ENCODE results near the gene TSPAN5. TPM values are rescaled to one million over a fixed set of nuclear protein-coding genes. Genes with fewer than 3 reads are reported as not detected.

TSPAN5 gene
- total and polyA plus RNA-seq, 9 donors: 12.7 to 23.4 (median 14.7) TPM

- no CpG with 5 or more reads among the region's 5 CpGs for WGBS (ENCODE audit: insufficient coverage)
- DNase-seq: peak; percentile 87
- peak overlapping the region; percentile 78 for H3K27ac ChIP-seq (ENCODE audit: low read length)
Observed at GRCh38 chr4:98565681-98566301, 92.6 kb downstream of the TSPAN5 start.

GRCh38 chr4:98564852-98565251, 93.6 kb downstream of the TSPAN5 start:
- 67% methylated on average over 1 of the region's 3 CpGs for WGBS (ENCODE audit: insufficient coverage)

More at GRCh38 chr4:98565681-98566301, 92.6 kb downstream of the TSPAN5 start:
- Histone ChIP-seq H3K36me3 (ENCODE audit: control insufficient read depth, insufficient read depth, low read length) (no peaks in the 10 kb centered on the region), H3K4me1 (ENCODE audit: control insufficient read depth, insufficient read depth, low read length) (peaks cover 31% of the 10 kb centered on the region), H3K27me3 (ENCODE audit: control insufficient read depth, insufficient read depth, low read length) (no peaks in the 10 kb centered on the region), H3K9me3 (replicated peaks; ENCODE audit: control insufficient read depth, low read depth, low read length) (no peaks in the 10 kb centered on the region), H3K4me3 (ENCODE audit: low read length) (no peak overlapping the region)

GRCh38 chr4:98560321-98560720, 98.1 kb downstream of the TSPAN5 start:
- Histone ChIP-seq H3K4me1 (ENCODE audit: control insufficient read depth, insufficient read depth, low read length) (peaks cover 10% of the 10 kb centered on the region), H3K9me3 (replicated peaks; ENCODE audit: control insufficient read depth, low read depth, low read length) (no peaks in the 10 kb centered on the region), H3K4me3 (ENCODE audit: low read length) (no peak overlapping the region), H3K27me3 (ENCODE audit: control insufficient read depth, insufficient read depth, low read length) (no peaks in the 10 kb centered on the region), H3K36me3 (ENCODE audit: control insufficient read depth, insufficient read depth, low read length) (no peaks in the 10 kb centered on the region), H3K27ac (ENCODE audit: low read length) (no peak overlapping the region)
- 80% methylated on average over 2 of the region's 3 CpGs for WGBS (ENCODE audit: insufficient coverage)
- no peak for DNase-seq

More at GRCh38 chr4:98564852-98565251, 93.6 kb downstream of the TSPAN5 start:
- Histone ChIP-seq H3K9me3 (replicated peaks; ENCODE audit: control insufficient read depth, low read depth, low read length) (no peaks in the 10 kb centered on the region), H3K27ac (ENCODE audit: low read length) (no peak overlapping the region), H3K36me3 (ENCODE audit: control insufficient read depth, insufficient read depth, low read length) (no peaks in the 10 kb centered on the region), H3K4me3 (ENCODE audit: low read length) (no peak overlapping the region), H3K27me3 (ENCODE audit: control insufficient read depth, insufficient read depth, low read length) (no peaks in the 10 kb centered on the region), H3K4me1 (ENCODE audit: control insufficient read depth, insufficient read depth, low read length) (peaks cover 31% of the 10 kb centered on the region)
- DNase-seq: no peak

- H3K4me1 ChIP-seq (ENCODE audit: control insufficient read depth, insufficient read depth, low read length): peaks cover 7% of the 10 kb centered on the region
- peak overlapping the region; percentile 48 for H3K27ac ChIP-seq (ENCODE audit: low read length)
- H3K36me3 ChIP-seq (ENCODE audit: control insufficient read depth, insufficient read depth, low read length): no peaks in the 10 kb centered on the region
- H3K9me3 ChIP-seq (replicated peaks; ENCODE audit: control insufficient read depth, low read depth, low read length): no peaks in the 10 kb centered on the region
- H3K4me3 ChIP-seq (ENCODE audit: low read length): no peak overlapping the region
- 71% methylated on average over 2 of the region's 6 CpGs for WGBS (ENCODE audit: insufficient coverage)
- no peaks in the 10 kb centered on the region for H3K27me3 ChIP-seq (ENCODE audit: control insufficient read depth, insufficient read depth, low read length)
- no peak for DNase-seq
Observed at GRCh38 chr4:98558471-98559169, 99.8 kb downstream of the TSPAN5 start.

- H3K4me1 ChIP-seq (ENCODE audit: control insufficient read depth, insufficient read depth, low read length): peaks cover 7% of the 10 kb centered on the region
Observed at GRCh38 chr4:98557194-98557892, 101.1 kb downstream of the TSPAN5 start.

GRCh38 chr4:98556451-98556850, 102.0 kb downstream of the TSPAN5 start:
- no peaks in the 10 kb centered on the region for H3K27me3 ChIP-seq (ENCODE audit: control insufficient read depth, insufficient read depth, low read length)
- WGBS (ENCODE audit: insufficient coverage): no CpG with 5 or more reads among the region's 2 CpGs
- H3K36me3 ChIP-seq (ENCODE audit: control insufficient read depth, insufficient read depth, low read length): no peaks in the 10 kb centered on the region
- no peak for DNase-seq
- H3K4me3 ChIP-seq (ENCODE audit: low read length): no peak overlapping the region
- no peak overlapping the region for H3K27ac ChIP-seq (ENCODE audit: low read length)
- H3K9me3 ChIP-seq (replicated peaks; ENCODE audit: control insufficient read depth, low read depth, low read length): no peaks in the 10 kb centered on the region
- H3K4me1 ChIP-seq (ENCODE audit: control insufficient read depth, insufficient read depth, low read length): peaks cover 7% of the 10 kb centered on the region

More at GRCh38 chr4:98557194-98557892, 101.1 kb downstream of the TSPAN5 start:
- H3K4me3 ChIP-seq (ENCODE audit: low read length): no peak overlapping the region
- DNase-seq: no peak
- no peaks in the 10 kb centered on the region for H3K36me3 ChIP-seq (ENCODE audit: control insufficient read depth, insufficient read depth, low read length)
- no peaks in the 10 kb centered on the region for H3K27me3 ChIP-seq (ENCODE audit: control insufficient read depth, insufficient read depth, low read length)
- H3K27ac ChIP-seq (ENCODE audit: low read length): no peak overlapping the region
- no peaks in the 10 kb centered on the region for H3K9me3 ChIP-seq (replicated peaks; ENCODE audit: control insufficient read depth, low read depth, low read length)
- WGBS (ENCODE audit: insufficient coverage): no CpG with 5 or more reads among the region's 7 CpGs

GRCh38 chr4:98555798-98556445, 102.5 kb downstream of the TSPAN5 start:
- WGBS (ENCODE audit: insufficient coverage): 69% methylated on average over 8 of the region's 10 CpGs
- no peak overlapping the region for H3K27ac ChIP-seq (ENCODE audit: low read length)
- no peaks in the 10 kb centered on the region for H3K36me3 ChIP-seq (ENCODE audit: control insufficient read depth, insufficient read depth, low read length)
- peak; percentile 68 for DNase-seq
- H3K4me3 ChIP-seq (ENCODE audit: low read length): no peak overlapping the region
- H3K4me1 ChIP-seq (ENCODE audit: control insufficient read depth, insufficient read depth, low read length): peaks cover 7% of the 10 kb centered on the region
- H3K9me3 ChIP-seq (replicated peaks; ENCODE audit: control insufficient read depth, low read depth, low read length): no peaks in the 10 kb centered on the region
- H3K27me3 ChIP-seq (ENCODE audit: control insufficient read depth, insufficient read depth, low read length): no peaks in the 10 kb centered on the region

- Histone ChIP-seq H3K4me1 (ENCODE audit: control insufficient read depth, insufficient read depth, low read length) (peaks cover 12% of the 10 kb centered on the region), H3K27me3 (ENCODE audit: control insufficient read depth, insufficient read depth, low read length) (no peaks in the 10 kb centered on the region), H3K9me3 (replicated peaks; ENCODE audit: control insufficient read depth, low read depth, low read length) (peaks cover 2% of the 10 kb centered on the region), H3K4me3 (ENCODE audit: low read length) (peak overlapping the region; percentile 20), H3K27ac (ENCODE audit: low read length) (peak overlapping the region; percentile 70), H3K36me3 (ENCODE audit: control insufficient read depth, insufficient read depth, low read length) (no peaks in the 10 kb centered on the region)
- 10% methylated on average over 8 of the region's 17 CpGs for WGBS (ENCODE audit: insufficient coverage)
- peak; percentile 89 for DNase-seq
Observed at GRCh38 chr4:98546910-98547594, 111.4 kb downstream of the TSPAN5 start.

- no peak for DNase-seq
- no peaks in the 10 kb centered on the region for H3K9me3 ChIP-seq (replicated peaks; ENCODE audit: control insufficient read depth, low read depth, low read length)
- H3K4me3 ChIP-seq (ENCODE audit: low read length): no peak overlapping the region
- H3K4me1 ChIP-seq (ENCODE audit: control insufficient read depth, insufficient read depth, low read length): peaks cover 12% of the 10 kb centered on the region
- WGBS (ENCODE audit: insufficient coverage): 94% methylated on average over 2 of the region's 3 CpGs
- no peaks in the 10 kb centered on the region for H3K36me3 ChIP-seq (ENCODE audit: control insufficient read depth, insufficient read depth, low read length)
- no peaks in the 10 kb centered on the region for H3K27me3 ChIP-seq (ENCODE audit: control insufficient read depth, insufficient read depth, low read length)
- H3K27ac ChIP-seq (ENCODE audit: low read length): no peak overlapping the region
Observed at GRCh38 chr4:98544818-98545414, 113.5 kb downstream of the TSPAN5 start.
